Measurements from ENCODE around the gene ZNF14.

The ZNF14 gene

GRCh38 chr19:19662871-19663255 lies 70.0 kb downstream of the ZNF14 start:
- no peak for TF ChIP-seq CTCF (IDR thresholded peaks at IDR 0.05)

GRCh38 chr19:19662344-19662743 lies 70.6 kb downstream of the ZNF14 start:
- no peak for TF ChIP-seq CTCF (IDR thresholded peaks at IDR 0.05)

GRCh38 chr19:19661675-19662251 lies 71.1 kb downstream of the ZNF14 start:
- TF ChIP-seq CTCF (IDR thresholded peaks at IDR 0.05), result no peak

GRCh38 chr19:19661141-19661674 lies 71.7 kb downstream of the ZNF14 start:
- no peak for TF ChIP-seq CTCF (IDR thresholded peaks at IDR 0.05)

Data from LNCAP (cell line).